ENCODE measurements around the gene PDE6G.

Gene PDE6G

DNA sequence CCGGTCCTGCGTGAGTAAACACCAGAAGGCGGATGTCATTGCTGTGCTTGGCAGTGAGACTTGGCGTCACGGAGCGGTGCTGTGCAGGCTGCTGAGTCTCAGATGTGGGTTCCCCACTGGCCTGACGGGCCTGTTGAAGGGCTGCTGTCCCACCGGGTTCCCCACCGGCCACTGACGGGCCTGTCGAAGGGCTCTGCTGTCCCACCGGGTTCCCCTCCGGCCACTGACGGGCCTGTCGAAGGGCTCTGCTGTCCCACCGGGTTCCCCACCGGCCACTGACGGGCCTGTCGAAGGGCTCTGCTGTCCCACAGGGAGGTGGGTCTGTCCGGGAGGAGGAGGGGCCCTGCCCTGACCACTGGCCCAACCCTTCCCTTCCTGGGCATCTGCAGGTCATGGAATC, 30.3 kb upstream of the PDE6G start:
- TF ChIP-seq, protein P1, sequence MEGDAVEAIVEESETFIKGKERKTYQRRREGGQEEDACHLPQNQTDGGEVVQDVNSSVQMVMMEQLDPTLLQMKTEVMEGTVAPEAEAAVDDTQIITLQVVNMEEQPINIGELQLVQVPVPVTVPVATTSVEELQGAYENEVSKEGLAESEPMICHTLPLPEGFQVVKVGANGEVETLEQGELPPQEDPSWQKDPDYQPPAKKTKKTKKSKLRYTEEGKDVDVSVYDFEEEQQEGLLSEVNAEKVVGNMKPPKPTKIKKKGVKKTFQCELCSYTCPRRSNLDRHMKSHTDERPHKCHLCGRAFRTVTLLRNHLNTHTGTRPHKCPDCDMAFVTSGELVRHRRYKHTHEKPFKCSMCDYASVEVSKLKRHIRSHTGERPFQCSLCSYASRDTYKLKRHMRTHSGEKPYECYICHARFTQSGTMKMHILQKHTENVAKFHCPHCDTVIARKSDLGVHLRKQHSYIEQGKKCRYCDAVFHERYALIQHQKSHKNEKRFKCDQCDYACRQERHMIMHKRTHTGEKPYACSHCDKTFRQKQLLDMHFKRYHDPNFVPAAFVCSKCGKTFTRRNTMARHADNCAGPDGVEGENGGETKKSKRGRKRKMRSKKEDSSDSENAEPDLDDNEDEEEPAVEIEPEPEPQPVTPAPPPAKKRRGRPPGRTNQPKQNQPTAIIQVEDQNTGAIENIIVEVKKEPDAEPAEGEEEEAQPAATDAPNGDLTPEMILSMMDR (IDR thresholded peaks at IDR 0.05; ENCODE audit: low read depth, low read length), result no peak
- DNase-seq (ENCODE audit: extremely low read depth, low read depth), result no peak

DNA sequence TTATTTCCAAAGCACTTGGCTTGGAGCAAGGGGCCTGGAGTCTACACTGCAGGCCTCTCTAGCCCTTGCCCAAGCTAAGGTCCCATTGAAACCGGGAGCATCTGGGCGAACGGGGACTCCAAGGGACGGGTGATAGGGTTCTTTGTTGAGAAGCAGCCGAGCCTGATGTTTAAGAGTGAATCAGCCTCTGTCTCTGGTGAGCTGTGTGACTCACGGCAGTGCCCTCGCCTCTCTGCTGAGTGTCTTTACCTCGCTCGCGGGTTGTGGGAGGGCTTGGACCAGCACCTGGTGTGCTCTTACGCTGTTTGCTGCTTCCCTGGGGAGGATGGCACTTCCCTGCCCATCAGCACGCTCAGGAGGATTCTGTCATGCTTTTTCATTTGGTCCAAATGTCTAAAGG, 28.8 kb upstream of the PDE6G start:
- TF ChIP-seq, protein P1 (IDR thresholded peaks at IDR 0.05; ENCODE audit: low read depth, low read length), result no peak
- no peak for DNase-seq (ENCODE audit: extremely low read depth, low read depth)

DNA sequence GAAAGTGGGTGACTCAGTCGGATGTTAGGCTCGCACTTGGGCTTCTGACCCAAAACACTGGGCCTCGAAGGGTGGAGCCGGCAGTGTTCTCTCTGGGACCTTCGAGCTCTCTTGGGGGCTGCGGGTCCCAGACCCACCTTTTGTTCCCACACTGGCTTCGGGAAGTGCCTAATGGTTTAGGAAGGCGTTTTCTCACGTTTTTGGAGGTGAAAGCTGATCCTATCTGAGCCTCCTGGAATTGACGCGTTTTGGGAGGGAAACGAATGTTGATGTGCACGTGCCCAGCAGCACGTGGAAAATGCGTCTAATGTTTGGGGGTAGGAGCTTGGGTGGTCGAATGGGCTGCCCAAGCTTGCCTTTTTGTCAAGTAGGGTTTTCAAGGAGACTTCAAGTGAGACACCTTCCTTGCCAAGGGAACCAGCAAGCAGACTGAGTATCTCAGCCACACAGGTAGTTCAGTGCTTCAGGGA, 28.1 kb upstream of the PDE6G start:
- peak; percentile 34 for DNase-seq (ENCODE audit: extremely low read depth, low read depth)
- TF ChIP-seq, protein P1 (IDR thresholded peaks at IDR 0.05; ENCODE audit: low read depth, low read length), result no peak

DNA sequence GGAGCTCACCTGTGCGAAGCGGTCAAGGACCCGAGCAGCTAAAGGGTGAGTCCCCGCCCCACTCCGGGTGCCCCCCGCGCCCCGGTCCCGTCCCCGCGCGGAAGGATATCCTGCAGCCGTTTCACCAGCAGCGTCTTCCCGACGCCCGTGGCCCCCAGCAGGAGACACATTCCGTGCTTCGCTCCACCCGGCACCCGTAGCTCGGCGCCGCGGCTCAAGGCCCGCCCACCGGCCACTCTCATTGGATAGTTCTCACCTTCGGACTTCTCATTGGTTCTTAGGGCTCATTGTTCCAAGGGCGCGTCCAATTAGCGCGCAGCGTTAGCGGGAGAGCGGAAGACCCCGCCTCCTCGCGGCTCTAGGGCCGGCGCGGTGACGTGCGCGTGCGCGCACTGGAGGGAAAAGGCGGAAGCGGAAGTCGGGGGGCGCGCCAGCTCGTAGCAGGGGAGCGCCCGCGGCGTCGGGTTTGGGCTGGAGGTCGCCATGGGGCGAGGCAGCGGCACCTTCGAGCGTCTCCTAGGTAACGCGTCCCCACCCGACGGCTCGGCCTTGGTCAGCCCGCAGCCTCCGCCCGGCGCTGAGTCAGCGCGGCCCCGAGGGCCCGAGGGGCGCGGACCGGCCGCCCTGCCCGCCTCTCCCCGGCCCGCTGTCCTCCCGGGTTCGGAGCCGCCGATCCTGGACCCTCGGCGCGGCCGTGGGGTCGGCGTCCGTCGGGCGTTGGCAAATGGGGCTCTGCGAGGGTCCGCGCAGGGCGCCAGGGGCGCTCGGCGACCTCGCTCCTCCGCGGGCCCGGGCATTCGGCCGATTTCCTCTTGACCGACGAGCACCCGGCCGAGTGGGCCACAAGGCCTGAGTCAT, 27.5 kb upstream of the PDE6G start, which contains the start of the genes ARL16 and HGS:
ARL16 (minus strand) TSS at position 214 of the 858 bp plus-strand sequence; CDS start at position 170, 44 bp downstream.
HGS (plus strand) TSS at position 428 of the 858 bp plus-strand sequence; CDS start at position 484, 56 bp downstream.
- DNase-seq (ENCODE audit: extremely low read depth, low read depth), result peak; percentile 98

DNA sequence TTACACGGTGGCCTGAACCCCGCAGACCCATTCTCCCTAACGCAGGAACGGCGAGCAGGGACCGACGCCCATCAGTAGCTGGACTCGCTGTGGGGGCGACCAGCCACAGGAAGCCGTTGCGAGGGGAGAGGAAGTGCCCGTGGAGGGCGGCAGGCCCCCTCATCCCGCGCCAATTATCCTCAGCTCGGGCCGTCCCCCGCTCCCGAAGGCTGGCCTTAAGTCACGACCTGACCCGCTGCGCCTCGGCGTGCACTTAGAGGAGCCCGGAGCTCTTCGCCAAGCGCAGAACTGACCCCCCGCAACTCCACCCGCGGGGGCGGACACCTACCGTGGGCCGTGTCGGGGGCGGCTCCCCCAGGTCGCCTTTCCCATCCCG, 26.9 kb upstream of the PDE6G start:
- DNase-seq (ENCODE audit: extremely low read depth, low read depth), result no peak
- TF ChIP-seq, protein P1 (IDR thresholded peaks at IDR 0.05; ENCODE audit: low read depth, low read length), result no peak

More for the DNA sequence above, 27.5 kb upstream of the PDE6G start, which contains the start of the genes ARL16 and HGS:
- TF ChIP-seq, protein P1 (IDR thresholded peaks at IDR 0.05; ENCODE audit: low read depth, low read length), result no peak

DNA sequence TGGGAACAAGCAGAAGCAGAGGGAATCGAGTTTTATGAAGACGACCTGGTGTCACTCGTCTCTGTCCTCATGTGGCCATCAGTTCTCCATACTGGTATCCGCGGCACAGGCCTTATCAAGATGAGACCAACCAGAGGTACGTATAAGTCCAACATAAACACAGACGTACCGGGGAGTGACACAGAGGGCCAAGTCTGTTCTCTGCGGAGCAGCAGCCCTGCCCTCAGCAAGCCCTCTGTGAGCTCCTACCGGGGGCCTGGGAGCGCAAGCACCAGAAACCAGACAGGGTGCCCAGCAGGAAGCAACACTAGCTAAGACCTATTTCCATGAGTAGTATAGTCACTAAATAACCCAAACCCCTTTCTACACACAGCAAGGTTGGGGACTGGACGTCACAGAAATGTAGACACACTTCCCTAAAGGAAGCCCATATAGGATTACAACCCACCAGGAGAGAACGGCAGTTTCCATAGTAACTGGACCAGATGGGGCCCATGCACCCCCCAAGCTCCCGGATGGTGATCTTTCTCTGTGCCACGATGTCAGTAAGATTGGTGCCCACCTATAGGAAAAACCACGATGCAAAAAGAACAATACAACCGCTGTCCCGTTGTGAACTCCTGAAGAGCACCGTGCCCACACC, 26.3 kb upstream of the PDE6G start:
- TF ChIP-seq, protein P1 (IDR thresholded peaks at IDR 0.05; ENCODE audit: low read depth, low read length), result no peak
- DNase-seq (ENCODE audit: extremely low read depth, low read depth), result no peak

DNA sequence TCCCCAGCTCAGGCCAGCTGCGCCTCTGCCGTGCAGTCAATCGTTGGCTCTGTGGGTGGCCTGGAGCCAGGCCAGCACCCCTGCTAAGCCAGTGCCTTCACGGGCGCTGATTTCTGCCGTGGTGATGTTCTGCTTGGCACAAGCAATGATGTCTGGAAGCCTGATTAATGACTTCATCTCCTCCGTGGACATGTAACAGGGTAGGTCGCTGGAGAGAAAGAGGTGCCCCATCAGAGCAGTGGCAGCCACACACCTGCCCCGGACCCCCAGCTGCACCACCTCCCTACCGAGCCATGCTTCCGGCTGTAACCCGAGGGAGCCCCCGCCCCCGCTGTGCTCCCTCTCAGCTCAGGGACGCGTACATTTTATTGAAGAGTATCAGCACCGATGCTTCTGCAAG, 25.3 kb upstream of the PDE6G start:
- TF ChIP-seq, protein P1 (IDR thresholded peaks at IDR 0.05; ENCODE audit: low read depth, low read length), result no peak
- no peak for DNase-seq (ENCODE audit: extremely low read depth, low read depth)
